Activated CD8-positive, alpha-beta memory T cell treated with anti-CD3 and anti-CD28 coated beads for 1 hour (primary cell): ENCODE measurements around the gene WDTC1.
"Not testable (repeated sequence)": the region's sequence is repeated elsewhere in the genome, so short reads cannot be mapped to it uniquely, and the experiment has no call there.

ENCODE experiments used
- DNase-seq, 2 donors: peaks; one replicate each; pipeline ENCODE4 v3.0.0-alpha.2; 2020; ENCODE audit warnings: low read depth in 1 of 2; ENCODE audit errors: extremely low read depth in 1 of 2

The WDTC1 gene

GRCh38 chr1:27246194-27246593, 11.8 kb downstream of the WDTC1 start:
- no peak for DNase-seq

GRCh38 chr1:27253596-27253995, 19.2 kb downstream of the WDTC1 start:
- no peak for DNase-seq

GRCh38 chr1:27255136-27255535, 20.7 kb downstream of the WDTC1 start:
- no peak for DNase-seq

DNA sequence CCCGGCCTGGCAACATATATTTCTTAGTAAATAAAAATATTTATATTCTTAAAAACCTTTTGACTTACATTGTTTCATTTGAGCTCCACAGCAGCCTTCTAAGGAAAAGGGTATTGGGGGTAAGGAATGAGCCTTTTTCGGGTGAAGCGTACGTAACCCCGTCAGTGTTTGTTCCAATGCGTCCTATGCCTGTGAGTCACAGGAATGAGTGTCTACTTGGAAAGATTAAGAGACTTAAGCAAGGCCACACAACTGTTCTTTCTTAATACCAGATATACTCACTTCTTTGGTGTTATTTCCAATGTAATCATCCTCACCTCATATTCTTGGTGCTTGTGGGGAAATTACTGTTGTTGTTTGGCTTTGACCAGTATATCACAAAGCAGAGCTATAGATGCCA, 22.7 kb downstream of the WDTC1 start:
- DNase-seq = no peak

GRCh38 chr1:27258598-27258997, 24.2 kb downstream of the WDTC1 start:
- DNase-seq = no peak

DNA sequence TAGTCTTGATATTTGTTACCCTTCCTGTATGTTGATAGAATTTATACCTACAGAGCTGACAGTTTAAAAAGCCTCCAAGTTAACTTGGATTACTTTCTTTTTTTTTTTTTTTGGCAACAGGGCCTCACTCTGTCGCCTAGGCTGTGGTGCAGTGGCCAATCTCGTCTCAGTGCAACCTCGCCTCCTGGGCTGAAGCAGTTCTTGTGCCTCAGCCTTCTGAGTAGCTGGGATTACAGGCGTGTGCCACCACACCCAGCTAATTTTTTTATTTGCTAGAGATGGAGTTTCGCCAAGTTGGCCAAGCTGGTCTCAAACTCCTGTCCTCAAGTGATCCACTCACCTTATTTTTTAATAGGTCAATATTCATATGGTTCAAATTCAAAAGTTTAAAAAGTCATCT, 32.7 kb downstream of the WDTC1 start:
- DNase-seq = no peak

- DNase-seq = no peak
Observed at GRCh38 chr1:27269276-27269675, 34.8 kb downstream of the WDTC1 start.

- no peak for DNase-seq
Observed at GRCh38 chr1:27274204-27274603, 39.8 kb downstream of the WDTC1 start.

GRCh38 chr1:27275696-27276095, 41.3 kb downstream of the WDTC1 start:
- no peak for DNase-seq

- peak; percentile 79 to 84 for DNase-seq
Observed at GRCh38 chr1:27284425-27285273, 50.2 kb downstream of the WDTC1 start.

- no peak for DNase-seq
Observed at GRCh38 chr1:27285274-27285660, 50.8 kb downstream of the WDTC1 start.

DNA sequence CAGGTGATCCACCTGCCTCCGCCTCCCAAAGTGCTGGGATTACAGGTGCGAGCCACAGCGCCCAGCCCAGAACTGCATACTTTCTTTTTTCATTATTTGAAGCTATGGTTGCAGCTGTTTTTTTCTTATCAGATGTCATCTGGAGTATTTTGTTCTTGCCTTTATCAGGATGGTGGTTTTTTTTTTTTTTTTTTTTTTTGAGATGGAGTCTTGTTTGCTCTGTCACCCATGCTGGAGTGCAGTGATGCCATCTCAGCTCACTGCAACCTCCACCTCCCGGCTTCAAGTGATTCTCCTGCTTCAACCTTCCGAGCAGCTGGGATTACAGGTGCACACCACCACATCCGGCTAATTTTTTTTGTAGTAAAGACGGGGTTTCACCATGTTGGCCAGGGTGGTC, 51.4 kb downstream of the WDTC1 start:
- not testable (repeated sequence) for DNase-seq

GRCh38 chr1:27289125-27289524, 54.7 kb downstream of the WDTC1 start:
- not testable (repeated sequence) for DNase-seq

DNA sequence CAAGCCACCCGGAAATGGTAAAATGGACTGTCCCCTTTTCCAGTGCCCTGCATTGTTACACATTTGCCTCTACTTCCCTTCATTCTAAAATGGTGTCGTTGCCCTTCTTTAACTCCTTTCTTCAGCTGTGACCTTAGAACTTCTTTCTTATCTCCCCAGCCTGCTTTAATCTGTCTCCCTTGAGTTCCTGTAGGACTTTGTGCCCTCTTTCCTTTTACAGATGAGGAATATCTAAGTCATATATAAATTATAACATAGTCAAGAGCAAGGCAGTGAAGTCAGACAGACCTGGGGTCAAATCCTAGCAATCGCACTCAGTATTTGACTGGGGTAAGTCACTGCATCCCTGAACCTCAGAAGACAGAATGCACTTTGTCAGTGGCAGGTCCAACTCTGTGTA, 56.1 kb downstream of the WDTC1 start:
- DNase-seq = no peak

DNA sequence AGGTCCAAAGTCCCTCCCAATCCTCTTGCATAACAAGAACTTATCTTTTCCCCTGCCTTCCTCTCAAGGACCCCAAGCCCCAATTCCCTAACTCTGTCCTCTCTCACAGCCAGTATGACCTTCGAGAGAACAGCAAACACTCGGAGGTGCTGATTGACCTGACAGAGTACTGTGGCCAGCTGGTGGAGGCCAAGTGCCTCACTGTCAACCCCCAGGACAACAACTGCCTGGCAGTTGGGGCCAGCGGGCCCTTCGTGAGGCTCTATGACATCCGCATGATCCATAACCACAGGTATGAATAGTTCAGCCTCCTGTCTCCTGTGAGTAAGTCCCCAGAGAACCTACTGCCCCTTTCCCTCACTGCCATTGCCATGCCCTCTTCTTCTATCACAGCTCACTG, 57.7 kb downstream of the WDTC1 start:
- no peak for DNase-seq

GRCh38 chr1:27293915-27294314, 59.5 kb downstream of the WDTC1 start:
- no peak for DNase-seq

GRCh38 chr1:27296773-27297291, 62.4 kb downstream of the WDTC1 start:
- DNase-seq = peak; percentile 31 to 58

GRCh38 chr1:27297903-27298302, 63.5 kb downstream of the WDTC1 start:
- no peak for DNase-seq

DNA sequence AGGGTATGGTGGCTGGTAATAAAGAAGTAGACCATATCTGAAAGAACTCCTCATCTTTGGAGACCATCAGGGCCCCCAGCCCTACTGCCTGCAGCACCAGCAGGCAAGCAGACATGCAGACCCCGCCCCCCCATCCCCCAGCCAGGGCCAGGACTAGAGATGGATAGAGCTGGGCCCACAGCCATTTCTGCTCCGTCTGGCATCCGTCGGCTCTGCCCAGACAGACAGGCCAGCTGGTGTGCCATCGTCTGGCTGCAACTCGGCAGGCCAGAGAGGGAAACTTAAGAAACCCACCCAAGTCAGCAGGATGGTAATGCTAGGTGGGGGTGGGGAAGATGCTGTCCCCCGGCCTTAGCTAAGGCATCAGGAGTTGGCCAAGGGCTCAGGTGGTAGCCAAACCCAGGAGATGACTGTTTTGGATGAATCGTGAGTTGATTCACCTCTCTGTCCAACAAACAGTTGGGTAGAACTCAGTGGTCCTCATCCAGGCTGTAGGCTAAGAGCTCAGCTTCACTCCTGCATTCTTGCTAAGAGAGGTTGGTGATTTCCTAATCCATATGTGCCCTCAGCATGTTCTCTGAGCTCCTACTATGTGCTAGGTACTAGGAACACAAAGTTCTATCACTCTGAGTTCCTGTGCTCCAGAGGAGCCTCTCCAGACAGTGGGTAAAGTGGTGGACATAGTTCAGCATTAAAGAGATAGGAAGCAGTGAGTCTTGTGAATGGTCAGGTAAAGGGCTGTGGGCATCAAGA, 64.4 kb downstream of the WDTC1 start:
- DNase-seq = no peak

GRCh38 chr1:27299385-27300271, 65.2 kb downstream of the WDTC1 start:
- DNase-seq = no peak
